GM19035 (cell line): ENCODE measurements around the gene STK25.
A peak's percentile ranks its signal among the peaks of the same experiment; 100 is the strongest.
"Not testable (repeated sequence)": the region's sequence is repeated elsewhere in the genome, so short reads cannot be mapped to it uniquely, and the experiment has no call there.

ENCODE experiments used
- ATAC-seq: cut with Tn5 transposase; IDR thresholded peaks from one replicate; pipeline ENCODE4 v1.9.1; 2021; ENCODE audit not compliant: unreplicated experiment

STK25 gene

DNA sequence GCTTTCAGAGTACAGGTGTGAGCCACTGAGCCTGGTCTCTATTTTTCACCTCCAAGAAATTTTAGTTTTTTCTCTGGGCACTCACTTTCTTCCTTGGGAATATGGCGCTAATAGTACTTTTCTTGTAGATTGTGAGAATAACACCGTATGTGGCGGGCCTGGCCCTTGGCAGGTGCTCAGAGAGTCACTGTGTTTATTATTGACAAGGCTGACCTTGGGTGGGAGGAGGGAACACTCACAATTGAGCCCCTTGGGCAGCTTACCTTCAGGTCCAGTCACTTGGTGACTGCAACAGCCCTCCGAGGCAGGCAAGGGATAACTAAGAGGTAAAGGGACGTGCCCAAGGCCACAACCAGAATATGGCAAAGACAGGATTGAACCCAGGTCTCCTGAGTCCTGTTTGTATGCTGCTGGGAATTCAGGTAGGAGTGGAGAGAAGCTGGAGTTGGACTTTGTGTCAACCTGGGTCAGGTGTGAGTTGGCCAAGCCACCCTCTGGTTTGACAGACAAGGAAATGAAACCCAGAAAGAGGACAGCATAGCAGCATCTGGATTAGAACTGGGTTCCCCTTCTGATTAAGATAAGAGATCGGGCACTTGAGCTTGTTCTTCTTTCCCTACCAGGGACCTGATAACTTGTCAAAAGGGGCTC lies 2.8 kb upstream of the STK25 start:
- no peak for ATAC-seq

DNA sequence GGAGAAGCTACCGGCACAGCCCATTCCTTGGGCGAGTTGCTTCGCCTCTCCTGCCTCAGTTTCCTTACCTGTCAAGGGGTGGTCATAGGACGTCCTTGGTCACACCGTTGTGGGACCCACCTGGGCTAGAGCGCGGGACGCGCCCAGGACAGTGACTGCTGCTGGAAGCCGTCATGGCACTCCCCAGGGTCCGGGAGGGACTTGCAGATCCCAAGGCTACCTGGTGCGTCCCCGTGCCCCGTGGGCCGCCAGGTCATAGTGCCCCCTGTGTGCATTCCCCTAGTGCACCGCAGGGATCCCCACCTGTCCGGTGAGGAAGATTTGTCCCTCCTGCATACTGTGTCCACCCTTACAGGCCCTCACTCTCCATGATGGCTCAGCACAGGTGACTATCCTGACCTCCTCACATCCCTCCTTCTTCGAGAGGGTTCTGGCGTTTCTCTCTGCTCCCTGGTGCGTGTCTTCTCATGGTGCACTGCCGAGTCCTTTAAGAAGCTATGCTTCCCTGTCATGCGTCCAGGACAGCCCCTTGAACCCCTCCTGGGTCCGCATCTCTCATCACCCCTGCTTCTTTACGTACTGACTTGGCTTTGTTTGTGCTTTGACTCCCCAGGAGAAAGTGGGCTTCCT lies 886 bp upstream of the STK25 start:
- no peak for ATAC-seq

DNA sequence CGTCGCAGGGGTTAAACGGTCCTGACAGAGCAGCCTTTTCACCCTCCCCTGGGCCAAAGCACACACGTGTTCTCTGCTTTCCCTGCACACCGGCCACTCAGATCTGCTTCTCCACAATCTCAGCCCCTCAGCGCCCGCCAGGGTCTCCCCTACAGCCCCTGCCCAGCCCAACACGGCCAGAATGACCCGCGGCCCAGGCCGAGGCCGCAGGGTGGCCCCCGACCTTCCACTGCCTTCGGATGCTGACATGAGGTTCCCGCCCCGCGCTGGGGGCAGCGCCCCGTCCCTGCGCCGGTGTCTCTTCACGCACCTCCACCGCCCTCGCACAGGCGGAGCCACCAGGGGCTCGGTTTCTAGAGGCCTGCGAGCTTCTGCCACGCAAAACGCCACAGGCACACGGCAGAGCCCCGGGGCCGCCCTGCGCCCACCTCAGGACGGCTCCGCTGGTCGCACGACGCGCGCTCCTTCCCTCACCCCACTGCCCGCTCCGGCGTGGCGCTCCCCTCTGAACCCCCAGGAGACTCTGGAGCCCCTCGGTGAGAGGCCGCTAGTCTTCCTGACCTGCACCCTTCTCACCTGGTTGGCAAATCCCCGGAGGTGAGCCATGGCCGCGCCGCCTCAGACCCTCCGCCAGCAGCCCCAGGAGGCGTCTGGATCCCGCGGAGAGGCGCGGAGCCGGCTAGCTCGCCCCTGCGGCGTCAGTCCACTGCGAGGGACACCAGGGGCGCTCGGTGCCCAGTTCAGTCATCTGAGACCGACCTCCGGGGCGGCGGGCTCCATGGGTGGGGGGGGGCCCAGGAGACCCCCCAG lies 749 bp downstream of the STK25 start:
- peak; percentile 19 for ATAC-seq

DNA sequence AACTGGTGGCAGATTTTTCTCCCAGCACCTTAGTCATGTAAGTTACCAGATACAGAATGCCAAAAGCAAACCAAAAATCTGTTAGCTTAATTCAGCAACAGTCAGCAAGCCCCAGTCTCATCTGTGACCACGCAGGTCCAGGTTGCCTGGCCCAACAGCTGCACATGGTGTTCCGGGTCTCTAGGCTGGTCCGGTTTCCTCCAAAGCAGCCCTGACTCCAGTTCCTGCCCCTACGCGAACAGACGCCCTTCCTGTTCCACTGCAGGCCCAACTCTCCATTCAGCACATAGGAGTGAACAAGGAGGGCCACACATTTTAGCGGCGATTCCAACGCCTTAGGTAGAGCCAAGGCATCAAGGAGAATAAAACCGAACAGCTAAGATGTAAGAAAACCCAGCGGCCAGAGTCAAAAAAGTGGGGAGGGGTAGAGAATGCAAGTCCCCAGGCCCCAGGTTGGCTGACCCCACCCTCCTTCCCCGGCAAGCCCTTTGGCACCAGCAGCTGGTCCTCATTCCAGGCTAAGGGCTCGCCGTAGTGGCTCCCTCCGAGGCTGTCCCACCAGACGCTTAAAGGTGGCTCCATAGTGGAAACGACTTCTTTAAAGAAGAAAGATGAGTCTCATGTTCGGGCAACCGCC lies 1.5 kb downstream of the STK25 start:
- no peak for ATAC-seq

DNA sequence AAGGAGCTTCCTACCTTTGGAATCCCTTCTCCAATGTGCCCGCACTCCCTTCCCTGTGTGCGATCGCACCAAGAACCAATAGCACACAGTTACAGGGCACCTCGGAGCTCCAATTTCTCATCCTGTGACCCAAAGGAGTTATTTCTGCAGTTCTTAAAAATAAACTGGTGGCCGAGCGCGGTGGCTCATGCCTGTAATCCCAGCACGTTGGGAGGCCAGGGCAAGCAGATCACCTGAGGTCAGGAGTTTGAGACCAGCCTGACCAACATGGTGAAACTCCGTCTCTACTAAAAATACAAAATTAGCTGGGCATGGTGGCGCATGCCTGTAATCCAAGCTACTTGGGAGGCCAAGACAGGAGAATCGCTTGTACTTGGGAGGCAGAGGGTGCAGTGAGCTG lies 2.1 kb downstream of the STK25 start:
- not testable (repeated sequence) for ATAC-seq

DNA sequence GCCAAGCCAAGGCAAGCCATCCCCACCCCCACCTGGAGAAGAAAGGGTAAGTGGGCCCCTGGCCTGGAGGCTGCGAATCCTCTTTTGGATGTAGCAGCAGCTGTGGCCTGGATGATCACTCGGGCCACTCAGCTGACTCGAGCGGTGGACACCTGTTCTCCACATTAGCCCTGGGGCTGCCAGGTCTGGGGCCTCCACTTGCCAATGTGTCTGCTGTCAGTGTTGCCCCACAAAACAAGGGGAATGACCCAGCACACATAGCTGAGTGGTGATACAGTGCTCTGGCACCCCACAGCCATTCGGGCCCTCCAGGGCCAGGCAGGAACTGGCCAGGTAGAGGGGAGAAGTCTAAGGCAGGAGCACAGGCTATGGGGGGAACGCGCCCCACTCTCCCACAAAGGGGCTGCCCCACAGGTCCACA lies 2.6 kb downstream of the STK25 start:
- ATAC-seq = no peak

DNA sequence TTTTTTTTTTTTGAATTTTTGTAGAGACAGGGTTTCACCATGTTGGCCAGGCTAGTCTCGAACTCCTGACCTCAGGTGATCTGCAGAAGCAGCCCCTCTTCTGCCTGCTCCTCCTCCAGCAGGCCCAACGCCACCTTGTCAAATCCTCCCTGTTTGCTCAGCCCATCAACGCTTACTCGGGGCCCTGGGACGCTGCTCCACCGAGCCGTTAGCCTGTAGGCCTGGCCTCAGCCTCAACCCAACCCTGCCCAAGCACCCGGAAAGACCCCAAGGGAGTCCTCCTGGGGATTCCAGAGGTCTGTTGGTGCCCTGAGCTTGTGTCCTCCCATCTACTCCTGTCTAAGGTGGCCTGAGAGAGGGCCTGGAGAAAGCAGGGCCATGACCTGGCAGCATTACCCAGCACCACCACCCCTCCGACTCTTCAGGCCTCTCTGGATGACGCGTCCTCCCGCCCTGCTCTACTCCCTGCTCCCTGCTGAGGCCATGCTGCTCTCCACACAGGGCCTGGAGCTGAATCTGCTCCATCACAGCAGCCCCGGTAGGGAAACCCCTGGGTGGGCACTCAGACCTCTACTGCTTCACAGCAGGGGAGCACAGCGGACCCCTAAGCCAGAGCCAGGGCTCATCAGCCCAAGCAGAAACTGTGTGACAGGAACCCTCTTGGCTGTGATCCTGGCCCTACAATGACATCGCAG lies 3.2 kb downstream of the STK25 start:
- ATAC-seq = no peak

DNA sequence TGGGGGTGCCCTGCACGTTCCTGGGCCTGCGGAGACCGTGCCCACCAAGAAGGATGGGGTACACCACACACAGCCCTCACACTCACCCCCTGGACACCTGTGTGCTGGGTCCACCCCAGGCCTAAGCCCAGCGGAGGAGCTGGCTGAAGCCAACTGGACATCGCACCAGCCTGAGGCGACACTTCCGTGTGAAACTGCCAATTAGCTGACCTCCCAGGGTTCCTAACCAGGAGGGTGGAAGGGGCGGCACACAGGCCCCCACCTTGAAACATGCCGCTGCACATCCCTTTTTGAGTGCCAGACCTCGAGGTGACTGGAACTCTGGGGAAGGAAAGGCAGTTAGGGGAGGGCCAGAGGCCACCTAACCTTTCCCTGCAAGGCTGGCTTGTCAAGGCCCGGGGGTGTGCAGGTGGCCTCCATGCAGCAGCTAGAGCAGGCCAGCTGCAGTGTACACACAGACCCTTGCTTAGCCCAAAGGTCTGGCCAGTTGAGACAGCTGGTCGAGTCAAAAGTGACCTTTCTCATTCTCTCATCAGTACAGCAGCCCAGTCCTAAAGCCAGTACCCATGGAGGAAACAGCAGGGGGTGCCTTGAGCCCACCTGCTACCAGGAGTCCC lies 4.5 kb downstream of the STK25 start:
- ATAC-seq = no peak

DNA sequence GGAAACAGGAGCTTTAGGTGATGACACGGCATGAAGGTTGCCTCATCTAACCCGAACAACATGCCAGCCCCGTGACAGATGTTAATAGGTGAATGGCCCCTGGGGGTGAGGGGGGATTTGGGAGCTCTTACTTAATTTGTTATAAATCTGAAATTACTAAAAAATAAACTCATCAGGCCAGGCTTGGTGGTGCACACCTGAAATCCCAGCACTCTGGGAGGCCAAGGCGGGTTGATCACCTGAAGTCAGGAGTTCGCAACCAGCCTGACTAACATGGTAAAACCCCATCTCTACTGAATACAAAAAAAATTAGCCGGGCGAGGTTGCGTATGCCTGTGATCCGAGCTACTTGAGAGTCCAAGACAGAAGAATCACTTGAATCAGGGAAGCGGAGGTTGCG lies 6.1 kb downstream of the STK25 start:
- no peak for ATAC-seq

DNA sequence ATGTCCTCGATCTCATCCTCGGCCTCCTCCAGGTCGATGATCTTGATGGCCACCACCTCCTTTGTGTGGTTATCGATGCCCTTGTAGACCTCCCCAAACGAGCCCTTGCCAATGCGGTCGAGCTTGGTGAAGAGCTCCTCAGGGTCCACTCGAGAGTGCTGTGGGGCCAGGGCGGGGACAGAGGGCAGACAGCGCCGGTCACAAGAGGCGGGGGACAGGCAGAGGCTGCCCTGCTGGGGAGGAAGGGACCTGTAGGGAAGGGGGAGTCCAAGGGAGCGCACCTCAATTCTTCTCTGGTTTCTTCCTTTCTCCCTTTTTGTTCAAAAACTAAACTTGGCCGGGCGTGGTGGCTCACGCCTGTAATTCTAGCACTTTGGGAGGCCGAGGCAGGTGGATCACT lies 6.8 kb downstream of the STK25 start:
- ATAC-seq = no peak

DNA sequence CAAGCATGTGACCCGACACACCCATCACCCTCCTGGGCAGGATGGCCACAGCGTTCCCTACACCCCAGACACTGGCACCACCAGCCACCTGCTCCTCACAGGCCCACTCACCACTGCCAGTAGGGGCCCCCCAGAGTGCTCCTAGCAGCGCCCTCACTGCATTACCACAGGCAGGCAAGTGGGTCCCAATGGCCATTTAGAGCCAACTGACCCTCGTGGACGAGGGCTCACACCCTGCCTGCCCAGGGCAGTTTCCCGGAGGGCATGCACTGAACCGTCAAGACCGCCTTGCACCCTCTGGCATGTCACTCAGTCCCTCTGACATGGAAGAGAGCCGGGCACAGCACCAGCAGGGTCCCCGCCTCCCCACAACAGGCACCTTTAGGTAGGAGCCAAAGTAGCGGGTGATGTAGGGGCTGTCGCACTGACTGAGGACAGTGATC lies 7.3 kb downstream of the STK25 start:
- ATAC-seq = no peak

DNA sequence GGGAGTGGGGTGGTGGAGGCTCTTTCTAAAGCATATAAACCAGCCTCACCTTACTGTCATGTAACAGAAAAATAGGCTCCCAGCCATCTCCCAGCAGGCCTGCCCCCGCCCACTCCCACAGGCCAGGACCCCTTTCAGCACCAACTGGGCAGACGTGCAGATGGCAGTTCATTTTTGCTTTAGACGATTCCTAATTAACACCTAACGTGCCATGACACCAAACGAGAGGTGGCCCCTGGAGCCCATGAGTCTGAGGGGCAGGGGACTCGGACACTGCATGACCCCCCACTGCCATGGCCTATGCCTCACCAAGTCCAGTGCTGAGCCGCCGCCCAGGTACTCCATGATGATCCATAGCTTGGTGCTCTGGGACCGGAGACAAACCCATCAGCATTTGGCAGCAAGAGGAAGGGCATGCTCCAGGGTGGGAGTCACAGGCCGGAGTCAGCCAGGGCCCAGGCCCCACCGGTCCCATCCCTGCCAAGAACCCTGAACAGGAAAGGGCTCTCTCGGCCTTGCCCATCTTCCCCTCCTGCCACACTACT lies 7.9 kb downstream of the STK25 start:
- no peak for ATAC-seq

DNA sequence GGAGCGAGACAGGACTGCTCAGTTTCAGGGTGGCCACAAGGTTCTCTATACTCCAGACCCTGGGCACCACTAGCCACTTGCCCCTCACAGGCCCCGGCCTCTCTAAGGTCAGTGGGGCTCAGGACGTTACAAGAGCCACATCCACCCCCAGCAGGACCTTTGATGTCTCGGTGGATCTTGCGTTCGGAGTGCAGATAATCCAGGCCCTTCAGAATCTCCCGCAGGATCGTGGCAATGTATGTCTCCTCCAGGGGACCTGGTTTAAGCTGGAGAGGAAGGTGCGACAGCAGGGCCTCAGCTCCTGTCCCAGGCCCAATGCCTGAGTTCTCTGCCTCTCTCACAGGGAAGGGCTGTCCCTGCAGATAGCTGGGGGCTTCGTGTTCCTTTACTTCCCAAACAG lies 8.4 kb downstream of the STK25 start:
- no peak for ATAC-seq

DNA sequence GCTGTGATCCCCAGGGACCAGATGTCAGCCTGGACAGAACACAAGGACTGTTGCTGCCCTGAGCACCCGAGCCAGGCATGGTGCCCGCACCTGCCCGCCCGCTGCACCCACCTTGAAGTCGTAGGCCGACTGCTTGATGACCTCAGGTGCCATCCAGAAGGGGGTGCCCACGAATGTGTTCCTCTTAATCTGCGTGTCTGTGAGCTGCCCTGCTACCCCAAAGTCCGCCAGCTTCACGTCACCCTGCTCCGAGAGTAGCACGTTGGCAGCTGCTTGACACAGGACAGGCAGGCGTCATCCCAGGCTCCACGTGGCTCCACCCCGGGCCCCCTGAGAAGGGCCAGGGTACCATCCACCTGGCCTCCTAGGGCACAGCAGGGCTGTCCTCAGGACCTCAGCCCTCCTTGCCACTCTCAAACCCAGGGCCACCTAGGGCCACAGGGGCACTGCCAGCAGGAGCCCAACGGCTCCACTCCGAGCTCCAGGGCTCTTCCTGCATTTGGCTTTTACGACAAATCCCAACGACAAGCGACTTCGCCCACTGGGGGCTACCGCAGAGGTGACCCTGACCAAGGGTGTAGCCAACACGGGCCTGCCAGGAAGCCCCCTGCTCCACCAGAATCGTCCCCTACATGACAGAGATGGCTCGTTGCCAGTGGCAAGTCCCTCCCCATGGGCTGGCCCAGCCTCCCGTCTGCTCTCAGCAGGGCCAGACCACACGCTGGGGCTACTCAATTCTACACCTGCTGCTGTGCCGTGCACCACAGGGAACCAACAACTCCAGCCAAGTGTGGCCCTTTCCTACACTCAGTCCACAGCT lies 9.0 kb downstream of the STK25 start:
- no peak for ATAC-seq

DNA sequence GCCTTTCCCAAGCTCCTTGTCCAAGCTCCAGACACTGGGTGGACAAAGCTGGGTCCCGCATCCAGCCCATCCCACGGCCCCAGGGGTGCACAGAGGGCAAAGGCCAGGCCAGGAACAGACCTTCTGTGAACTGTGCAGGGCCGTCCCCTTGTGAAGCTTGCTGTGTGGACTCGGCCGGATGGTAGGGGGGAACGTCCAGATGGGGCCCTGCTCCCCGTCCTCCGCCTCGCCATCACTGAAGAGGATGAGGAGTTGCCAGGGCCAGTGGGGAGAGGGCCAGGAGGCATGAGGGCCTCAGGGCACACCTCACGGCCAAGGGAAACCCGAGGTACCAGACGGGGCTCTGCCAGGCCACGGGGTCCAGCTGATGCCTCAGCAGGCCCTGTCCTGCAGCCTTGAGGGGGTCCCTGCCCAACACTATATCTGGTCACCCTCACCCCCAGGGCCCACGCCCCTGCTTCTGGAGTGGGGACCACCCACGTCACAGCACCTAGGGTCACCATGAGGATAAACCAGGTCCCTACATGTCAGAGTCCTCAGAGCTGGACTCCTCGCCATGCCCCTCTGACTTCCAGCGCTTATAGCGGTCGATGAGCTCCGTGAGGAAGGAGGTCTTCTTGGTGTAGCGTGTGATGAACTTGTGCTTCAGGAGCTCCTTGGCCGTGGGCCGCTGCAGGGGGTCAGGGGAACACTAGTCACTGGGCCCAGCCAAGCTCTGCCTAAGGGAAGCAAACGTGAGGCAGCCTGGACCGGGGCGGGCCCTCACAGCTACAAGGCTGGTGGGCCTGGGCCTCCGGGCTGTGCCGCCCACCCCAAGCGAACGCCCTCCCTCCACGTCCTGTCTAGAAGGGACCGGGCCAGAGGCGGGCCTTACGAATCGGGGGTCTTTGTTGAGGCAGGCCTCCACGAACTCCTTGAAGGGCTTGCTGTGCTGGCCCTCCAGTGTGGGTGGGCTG lies 10.0 kb downstream of the STK25 start:
- no peak for ATAC-seq

DNA sequence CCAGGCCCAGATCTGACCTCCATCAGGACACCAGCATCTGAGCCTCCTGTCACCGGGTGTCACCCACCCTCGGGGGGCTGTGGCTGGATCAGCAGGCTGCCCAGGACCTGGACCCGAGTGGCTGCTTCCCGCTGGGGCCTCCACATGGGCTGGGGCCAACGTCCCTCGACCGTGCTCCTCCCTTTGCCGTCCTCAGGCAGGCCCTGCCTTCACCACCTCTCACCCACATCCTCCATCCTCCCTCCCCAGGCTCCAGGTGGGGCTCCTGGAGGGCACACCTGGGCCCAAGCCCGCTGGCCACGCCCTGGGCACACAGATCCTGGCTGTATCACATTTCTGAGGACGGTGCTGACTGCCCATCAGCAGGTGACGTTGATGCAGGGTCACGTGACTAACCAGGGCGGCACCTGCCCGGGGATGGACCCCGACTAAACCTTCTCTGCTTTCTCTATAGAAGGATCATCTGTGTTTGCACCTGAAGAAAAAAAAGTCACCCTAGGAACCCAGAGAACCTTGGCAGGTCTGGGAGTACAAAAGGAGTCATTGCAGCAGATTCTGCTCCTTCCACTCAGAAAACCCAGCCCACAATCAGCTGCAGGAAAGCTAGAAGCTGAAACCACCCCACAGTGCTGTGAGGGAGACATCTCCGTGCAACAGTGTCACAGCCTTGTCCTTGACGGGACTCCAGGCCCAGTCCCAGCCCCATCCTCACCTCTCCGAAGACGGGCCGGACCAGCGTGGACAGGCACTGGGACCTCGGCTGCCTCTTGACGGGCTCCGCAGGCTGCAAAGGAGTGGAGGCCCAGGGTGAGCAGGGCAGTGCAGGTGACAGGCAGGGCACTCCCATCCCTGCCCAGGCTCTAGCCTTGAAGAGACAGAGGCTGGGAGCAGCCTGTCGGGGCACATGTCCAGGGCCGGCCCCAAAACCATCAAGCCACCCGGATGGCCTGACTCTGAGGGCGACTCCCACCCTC lies 11.2 kb downstream of the STK25 start:
- ATAC-seq = no peak

DNA sequence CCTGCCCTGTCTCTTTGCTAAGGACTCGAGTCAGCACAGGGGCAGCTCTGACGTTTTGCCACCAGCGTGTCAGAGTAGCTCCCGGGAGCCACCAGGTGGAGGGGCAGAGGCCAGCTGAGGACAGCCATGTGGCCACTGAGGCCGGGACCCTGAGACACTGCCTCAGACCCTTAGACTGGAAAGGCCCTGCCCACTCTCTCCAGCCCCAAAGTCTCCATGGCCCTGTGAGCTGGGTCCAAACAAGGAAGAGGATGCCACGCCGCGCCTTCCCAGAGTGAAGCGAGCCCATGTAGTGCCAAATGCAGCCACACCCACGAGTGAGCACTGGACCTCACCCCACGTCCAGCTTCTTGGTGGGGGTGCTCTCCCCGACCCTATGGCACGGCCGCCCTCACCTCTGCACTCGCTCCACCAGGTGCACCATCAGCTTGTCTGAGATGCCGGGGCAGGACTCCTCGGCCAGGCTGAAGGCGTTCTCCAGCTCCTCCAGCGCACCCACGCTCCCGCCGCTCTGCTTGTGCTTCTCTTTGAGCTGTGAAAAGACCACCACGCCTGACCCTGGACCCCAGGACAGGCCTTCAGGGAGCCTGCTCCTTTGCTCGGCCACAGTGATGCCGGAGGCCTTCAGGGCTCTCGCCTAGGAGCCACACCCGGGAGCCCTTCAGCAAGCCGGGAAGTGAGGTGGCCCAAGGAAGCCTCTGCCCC lies 12.2 kb downstream of the STK25 start:
- ATAC-seq = no peak
